Measurements from ENCODE around the gene MCC.

GRCh38 chr5:113337515-113338415 is 150.5 kb downstream of the MCC start:
- no peak for TF ChIP-seq CTCF (IDR thresholded peaks at IDR 0.05)
- TF ChIP-seq EZH2 (IDR thresholded peaks at IDR 0.05; ENCODE audit: borderline replicate concordance, insufficient read depth, low read depth, low read length, poor library complexity, severe bottlenecking), result no peak

Data from B cell (primary cell).